HepG2 (cell line): ENCODE data around the gene VPREB3. TPM values are rescaled to one million over a fixed set of nuclear protein-coding genes. Genes with fewer than 3 reads are reported as not detected.

ENCODE experiments used
- ATF1 ChIP-seq: IDR thresholded peaks from 2 replicates; pipeline ENCODE4 v1.6.1; 2016; ENCODE audit warnings: mild to moderate bottlenecking, control low read depth
- ESRRA ChIP-seq: sonication (generic); formaldehyde crosslinking; IDR thresholded peaks from 2 replicates; pipeline ENCODE4 v1.5.1; 2020; ENCODE audit warnings: mild to moderate bottlenecking, low read depth, missing genetic modification reagents
- GABPA ChIP-seq, 2 experiments: IDR thresholded peaks; 2 replicates each; pipeline ENCODE4 v1.6.1; 2011 to 2016; ENCODE audit warnings: low read depth in 2 of 2, low read length in 1 of 2, missing biosample characterization in 1 of 2, missing genetic modification characterization in 1 of 2
- HNF4G ChIP-seq, 2 experiments: sonication (generic) in 1 of 2; formaldehyde crosslinking in 1 of 2; IDR thresholded peaks; 2 replicates each; pipeline versions ENCODE4 v1.4.0 to v1.6.1; 2011 to 2020; ENCODE audit warnings: borderline replicate concordance in 2 of 2, low read depth in 2 of 2, mild to moderate bottlenecking in 2 of 2, low read length in 1 of 2, missing genetic modification reagents in 1 of 2, moderate library complexity in 1 of 2
- NFE2L1 ChIP-seq: sonication (generic); formaldehyde crosslinking; IDR thresholded peaks from 2 replicates; pipeline ENCODE4 v1.4.0; 2020; ENCODE audit warnings: missing genetic modification reagents, mild to moderate bottlenecking, borderline replicate concordance
- REST ChIP-seq, 2 experiments: IDR thresholded peaks; 2 replicates each; pipeline ENCODE4 v1.6.1; 2011 to 2012; ENCODE audit warnings: low read length in 2 of 2, borderline replicate concordance in 1 of 2, low read depth in 1 of 2, mild to moderate bottlenecking in 1 of 2, moderate library complexity in 1 of 2
- SNAPC2 ChIP-seq: sonication (generic); formaldehyde crosslinking; IDR thresholded peaks from 2 replicates; pipeline ENCODE4 v1.8.1; 2022; ENCODE audit warnings: mild to moderate bottlenecking, missing genetic modification reagents
- SP5 ChIP-seq: IDR thresholded peaks from 2 replicates; pipeline ENCODE4 v1.6.1; 2016; ENCODE audit warnings: low read depth, borderline replicate concordance
- ZNF335 ChIP-seq: sonication (generic); formaldehyde crosslinking; IDR thresholded peaks from 2 replicates; pipeline ENCODE4 v1.4.0; 2020; ENCODE audit warnings: missing genetic modification reagents
- ZNF337 ChIP-seq: sonication (generic); formaldehyde crosslinking; IDR thresholded peaks from 2 replicates; pipeline ENCODE4 v1.5.1; 2020; ENCODE audit warnings: missing genetic modification reagents, low read depth, mild to moderate bottlenecking, borderline replicate concordance
- ZNF543 ChIP-seq: sonication (generic); formaldehyde crosslinking; IDR thresholded peaks from 2 replicates; pipeline ENCODE4 v1.4.0; 2020; ENCODE audit warnings: mild to moderate bottlenecking, missing genetic modification reagents
- ZNF746 ChIP-seq: sonication (generic); formaldehyde crosslinking; IDR thresholded peaks from 2 replicates; pipeline ENCODE4 v1.8.0; 2022; ENCODE audit warnings: mild to moderate bottlenecking, missing genetic modification reagents
- ZNF773 ChIP-seq: sonication (generic); formaldehyde crosslinking; IDR thresholded peaks from 2 replicates; pipeline ENCODE4 v1.4.0; 2020; ENCODE audit warnings: missing genetic modification reagents, borderline replicate concordance
- ZSCAN21 ChIP-seq: sonication (generic); formaldehyde crosslinking; IDR thresholded peaks from 2 replicates; pipeline ENCODE4 v1.8.0; 2022; ENCODE audit warnings: mild to moderate bottlenecking, missing genetic modification reagents, moderate library complexity, borderline replicate concordance
- ZSCAN22 ChIP-seq: sonication (generic); formaldehyde crosslinking; IDR thresholded peaks from 2 replicates; pipeline ENCODE4 v1.4.0; 2020; ENCODE audit warnings: mild to moderate bottlenecking, missing genetic modification reagents
- polyA plus RNA-seq, 8 experiments: library from polyadenylated mRNA; depleted of rRNA in 3 of 8; stranded (reverse) in 7 of 8; unstranded in 1 of 8; fragments of >200 nt; fragmentation: Illumina TruSeq in 4 of 8; extraction: Trizol in 4 of 8; gene quantifications; 2 replicates each; pipeline versions ENCODE4 v1.2.1 to v1.2.3, GENCODE V29; 2011 to 2016; ENCODE audit warnings: low read depth in 4 of 8, missing spikeins in 1 of 8, mixed read lengths in 1 of 8; ENCODE audit not compliant: insufficient read depth in 1 of 8
- total RNA-seq, 5 experiments: library from RNA; depleted of rRNA; stranded (reverse); fragments of >200 nt; fragmentation: Illumina TruSeq; extraction: Trizol; gene quantifications; 2 replicates each; pipeline ENCODE4 v1.2.3, GENCODE V29; 2016; ENCODE audit warnings: low read depth in 1 of 5
- TF ChIP-seq, protein P1 (sequence below): sonication (generic); formaldehyde crosslinking; IDR thresholded peaks from 2 replicates; pipeline ENCODE4 v1.4.0; 2020; ENCODE audit warnings: mild to moderate bottlenecking, missing genetic modification reagents
- TF ChIP-seq, protein P2 (sequence below): sonication (generic); formaldehyde crosslinking; IDR thresholded peaks from 2 replicates; pipeline ENCODE4 v1.4.0; 2020; ENCODE audit warnings: missing genetic modification reagents
- TF ChIP-seq, protein P3 (sequence below): sonication (generic); formaldehyde crosslinking; IDR thresholded peaks from 2 replicates; pipeline ENCODE4 v1.4.0; 2020; ENCODE audit warnings: mild to moderate bottlenecking, missing genetic modification reagents

Gene VPREB3
- total and polyA plus RNA-seq, 2 of the 13 experiments (the other 11 are each of a cell fraction or from before 2014, with no cell fraction given) = 0.22 TPM; not detected in 1

- TF ChIP-seq REST (IDR thresholded peaks at IDR 0.05; ENCODE audit: borderline replicate concordance in 1 of 2, low read depth in 1 of 2, low read length in 2 of 2) (no peak), ZNF746 (CRISPR knock-in tag) (no peak), HNF4G (IDR thresholded peaks at IDR 0.05; ENCODE audit: borderline replicate concordance, low read depth, low read length) (no peak), HNF4G (CRISPR knock-in tag; IDR thresholded peaks at IDR 0.05; ENCODE audit: borderline replicate concordance, low read depth) (0 out of 2 replicates have a peak, but pooled peaks have one; percentile 10), ESRRA (CRISPR knock-in tag) (peak; percentile 79), ZNF335 (CRISPR knock-in tag) (no peak), SNAPC2 (CRISPR knock-in tag) (0 out of 2 replicates have a peak, but pooled peaks have one; percentile 65), ZSCAN21 (CRISPR knock-in tag) (peak; percentile 66; the same call in 1 of the 2 replicates), GABPA (IDR thresholded peaks at IDR 0.05; ENCODE audit: low read depth, low read length) (no peak), GABPA (CRISPR knock-in tag; IDR thresholded peaks at IDR 0.05; ENCODE audit: low read depth) (peak; percentile 79), ZSCAN22 (no peak), ZNF337 (CRISPR knock-in tag) (peak; percentile 71; the same call in 1 of the 2 replicates), NFE2L1 (CRISPR knock-in tag) (no peak), ZNF773 (CRISPR knock-in tag) (peak; percentile 60; the same call in 1 of the 2 replicates), ATF1 (peak; percentile 97), ZNF543 (CRISPR knock-in tag) (peak; percentile 94), SP5 (CRISPR knock-in tag) (peak; percentile 40; the same call in 1 of the 2 replicates)
- TF ChIP-seq, protein P1, sequence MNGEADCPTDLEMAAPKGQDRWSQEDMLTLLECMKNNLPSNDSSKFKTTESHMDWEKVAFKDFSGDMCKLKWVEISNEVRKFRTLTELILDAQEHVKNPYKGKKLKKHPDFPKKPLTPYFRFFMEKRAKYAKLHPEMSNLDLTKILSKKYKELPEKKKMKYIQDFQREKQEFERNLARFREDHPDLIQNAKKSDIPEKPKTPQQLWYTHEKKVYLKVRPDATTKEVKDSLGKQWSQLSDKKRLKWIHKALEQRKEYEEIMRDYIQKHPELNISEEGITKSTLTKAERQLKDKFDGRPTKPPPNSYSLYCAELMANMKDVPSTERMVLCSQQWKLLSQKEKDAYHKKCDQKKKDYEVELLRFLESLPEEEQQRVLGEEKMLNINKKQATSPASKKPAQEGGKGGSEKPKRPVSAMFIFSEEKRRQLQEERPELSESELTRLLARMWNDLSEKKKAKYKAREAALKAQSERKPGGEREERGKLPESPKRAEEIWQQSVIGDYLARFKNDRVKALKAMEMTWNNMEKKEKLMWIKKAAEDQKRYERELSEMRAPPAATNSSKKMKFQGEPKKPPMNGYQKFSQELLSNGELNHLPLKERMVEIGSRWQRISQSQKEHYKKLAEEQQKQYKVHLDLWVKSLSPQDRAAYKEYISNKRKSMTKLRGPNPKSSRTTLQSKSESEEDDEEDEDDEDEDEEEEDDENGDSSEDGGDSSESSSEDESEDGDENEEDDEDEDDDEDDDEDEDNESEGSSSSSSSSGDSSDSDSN (CRISPR knock-in tag) = peak; percentile 85; the same call in 1 of the 2 replicates
- TF ChIP-seq, protein P2, sequence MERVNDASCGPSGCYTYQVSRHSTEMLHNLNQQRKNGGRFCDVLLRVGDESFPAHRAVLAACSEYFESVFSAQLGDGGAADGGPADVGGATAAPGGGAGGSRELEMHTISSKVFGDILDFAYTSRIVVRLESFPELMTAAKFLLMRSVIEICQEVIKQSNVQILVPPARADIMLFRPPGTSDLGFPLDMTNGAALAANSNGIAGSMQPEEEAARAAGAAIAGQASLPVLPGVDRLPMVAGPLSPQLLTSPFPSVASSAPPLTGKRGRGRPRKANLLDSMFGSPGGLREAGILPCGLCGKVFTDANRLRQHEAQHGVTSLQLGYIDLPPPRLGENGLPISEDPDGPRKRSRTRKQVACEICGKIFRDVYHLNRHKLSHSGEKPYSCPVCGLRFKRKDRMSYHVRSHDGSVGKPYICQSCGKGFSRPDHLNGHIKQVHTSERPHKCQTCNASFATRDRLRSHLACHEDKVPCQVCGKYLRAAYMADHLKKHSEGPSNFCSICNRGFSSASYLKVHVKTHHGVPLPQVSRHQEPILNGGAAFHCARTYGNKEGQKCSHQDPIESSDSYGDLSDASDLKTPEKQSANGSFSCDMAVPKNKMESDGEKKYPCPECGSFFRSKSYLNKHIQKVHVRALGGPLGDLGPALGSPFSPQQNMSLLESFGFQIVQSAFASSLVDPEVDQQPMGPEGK = peak; percentile 98
- TF ChIP-seq, protein P3, sequence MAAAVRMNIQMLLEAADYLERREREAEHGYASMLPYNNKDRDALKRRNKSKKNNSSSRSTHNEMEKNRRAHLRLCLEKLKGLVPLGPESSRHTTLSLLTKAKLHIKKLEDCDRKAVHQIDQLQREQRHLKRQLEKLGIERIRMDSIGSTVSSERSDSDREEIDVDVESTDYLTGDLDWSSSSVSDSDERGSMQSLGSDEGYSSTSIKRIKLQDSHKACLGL (CRISPR knock-in tag) = peak; percentile 87; the same call in 1 of the 2 replicates
Observed at GRCh38 chr22:23716811-23717801, 37.1 kb downstream of the VPREB3 start (continued).
